PC-3 (cell line): ENCODE measurements around the gene CASK.

Experiments
- EZH2phosphoT487 ChIP-seq: fragments of 300-600 bp; sonication (generic); IDR thresholded peaks from 2 replicates; pipeline ENCODE4 v1.6.1; 2018; ENCODE audit warnings: mild to moderate bottlenecking, antibody characterized with exemption, low read length, borderline replicate concordance
- TF ChIP-seq, protein P1 (sequence below): fragments of 300-600 bp; sonication (generic); conservative IDR thresholded peaks from 2 replicates; pipeline ENCODE4 v1.5.1; 2017; ENCODE audit warnings: antibody characterized with exemption, low read depth, mild to moderate bottlenecking, low read length

DNA sequence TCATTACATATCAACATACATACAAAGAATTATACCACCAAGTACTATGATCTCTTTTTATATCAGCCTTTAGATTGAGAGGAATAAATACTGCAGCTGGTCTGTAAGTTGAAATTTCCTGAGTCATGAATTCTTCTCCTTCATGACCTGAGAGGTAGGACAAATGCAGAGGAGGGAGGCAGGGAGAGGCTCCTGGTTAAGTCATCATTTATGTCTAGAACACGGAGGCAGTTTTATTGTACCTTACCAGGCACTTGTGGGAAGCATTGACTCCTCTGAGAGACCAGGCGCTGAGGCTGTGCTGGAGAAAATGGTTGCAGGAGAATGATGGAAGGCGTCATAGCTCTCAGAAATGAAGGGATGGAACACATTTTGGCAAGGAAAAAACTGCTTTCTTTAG, 12.5 kb upstream of the CASK start:
- TF ChIP-seq, protein P1, sequence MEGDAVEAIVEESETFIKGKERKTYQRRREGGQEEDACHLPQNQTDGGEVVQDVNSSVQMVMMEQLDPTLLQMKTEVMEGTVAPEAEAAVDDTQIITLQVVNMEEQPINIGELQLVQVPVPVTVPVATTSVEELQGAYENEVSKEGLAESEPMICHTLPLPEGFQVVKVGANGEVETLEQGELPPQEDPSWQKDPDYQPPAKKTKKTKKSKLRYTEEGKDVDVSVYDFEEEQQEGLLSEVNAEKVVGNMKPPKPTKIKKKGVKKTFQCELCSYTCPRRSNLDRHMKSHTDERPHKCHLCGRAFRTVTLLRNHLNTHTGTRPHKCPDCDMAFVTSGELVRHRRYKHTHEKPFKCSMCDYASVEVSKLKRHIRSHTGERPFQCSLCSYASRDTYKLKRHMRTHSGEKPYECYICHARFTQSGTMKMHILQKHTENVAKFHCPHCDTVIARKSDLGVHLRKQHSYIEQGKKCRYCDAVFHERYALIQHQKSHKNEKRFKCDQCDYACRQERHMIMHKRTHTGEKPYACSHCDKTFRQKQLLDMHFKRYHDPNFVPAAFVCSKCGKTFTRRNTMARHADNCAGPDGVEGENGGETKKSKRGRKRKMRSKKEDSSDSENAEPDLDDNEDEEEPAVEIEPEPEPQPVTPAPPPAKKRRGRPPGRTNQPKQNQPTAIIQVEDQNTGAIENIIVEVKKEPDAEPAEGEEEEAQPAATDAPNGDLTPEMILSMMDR = no peak
- TF ChIP-seq EZH2phosphoT487 = no peak
